MV-4-11 (cell line): ENCODE measurements around the gene TAPT1.
A peak's percentile ranks its signal among the peaks of the same experiment; 100 is the strongest.

Experiments
- DNase-seq: peaks from one replicate; lab custom pipeline; 2025; lab: John Stamatoyannopoulos, UW

Gene TAPT1

GRCh38 chr4:16133406-16133805, 92.9 kb downstream of the TAPT1 start:
- DNase-seq = no peak

GRCh38 chr4:16131293-16131692, 95.0 kb downstream of the TAPT1 start:
- no peak for DNase-seq

DNA sequence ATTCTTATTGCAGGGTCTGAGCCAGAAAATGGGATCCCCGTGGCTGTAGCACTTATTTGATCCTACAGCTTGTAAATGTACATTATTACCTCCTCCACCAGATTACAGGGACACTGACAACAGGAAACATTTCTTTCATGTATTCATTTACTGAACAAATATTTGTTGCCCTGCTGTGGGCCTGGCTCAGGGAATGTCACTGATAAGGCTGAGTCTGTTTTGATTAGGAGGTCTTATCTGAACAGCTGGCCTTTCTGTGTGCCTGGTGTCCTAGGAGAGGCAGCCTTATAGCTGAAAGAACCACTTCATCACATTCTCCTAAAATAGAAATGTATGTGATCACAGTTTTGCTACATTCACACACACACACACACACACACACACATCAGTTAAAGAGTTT, 96.9 kb downstream of the TAPT1 start:
- no peak for DNase-seq

DNA sequence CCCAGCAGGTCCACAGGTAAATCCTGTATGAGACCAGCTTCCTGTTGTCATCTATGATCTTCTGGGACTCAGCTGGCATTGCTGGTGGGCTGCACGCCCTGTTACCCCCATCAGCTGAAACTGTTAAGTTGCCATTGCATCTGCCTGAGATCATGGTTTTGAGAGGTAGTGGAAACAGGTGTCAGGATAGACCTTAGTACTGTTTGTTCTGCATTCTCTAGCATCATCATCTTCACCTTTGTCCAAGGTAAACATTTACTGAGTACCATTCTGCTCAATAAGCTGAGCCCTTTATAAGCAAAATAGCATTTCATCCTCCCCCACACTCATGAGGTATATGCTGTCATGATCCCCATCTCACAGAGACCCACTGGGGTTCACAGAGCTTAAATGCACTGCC, 99.6 kb downstream of the TAPT1 start:
- no peak for DNase-seq

- no peak for DNase-seq
Observed at GRCh38 chr4:16125571-16126445, 100.5 kb downstream of the TAPT1 start.

- no peak for DNase-seq
Observed at GRCh38 chr4:16124232-16124631, 102.0 kb downstream of the TAPT1 start.

GRCh38 chr4:16123356-16124084, 102.8 kb downstream of the TAPT1 start:
- no peak for DNase-seq

- DNase-seq = no peak
Observed at GRCh38 chr4:16122784-16123183, 103.5 kb downstream of the TAPT1 start.

DNA sequence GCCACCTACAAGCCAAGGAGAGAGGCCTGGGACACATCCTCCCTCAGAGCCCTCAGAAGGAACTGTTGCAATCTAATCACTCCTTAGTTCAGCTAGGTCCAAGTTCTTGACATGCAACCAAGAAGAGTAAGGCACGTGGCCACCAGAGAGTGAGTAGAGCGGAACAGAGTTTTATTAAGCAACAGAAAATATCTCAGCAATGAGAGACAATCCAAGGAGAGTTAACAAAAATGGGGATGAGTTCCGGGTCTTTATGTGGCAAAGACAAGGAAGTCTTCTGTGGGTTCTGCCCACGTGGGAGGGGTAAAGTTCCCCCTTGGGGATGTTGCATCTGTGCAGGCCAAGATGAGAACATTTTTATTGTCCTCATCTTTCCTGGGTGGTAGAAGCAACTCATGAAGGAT, 104.0 kb downstream of the TAPT1 start:
- DNase-seq = peak; percentile 26

DNA sequence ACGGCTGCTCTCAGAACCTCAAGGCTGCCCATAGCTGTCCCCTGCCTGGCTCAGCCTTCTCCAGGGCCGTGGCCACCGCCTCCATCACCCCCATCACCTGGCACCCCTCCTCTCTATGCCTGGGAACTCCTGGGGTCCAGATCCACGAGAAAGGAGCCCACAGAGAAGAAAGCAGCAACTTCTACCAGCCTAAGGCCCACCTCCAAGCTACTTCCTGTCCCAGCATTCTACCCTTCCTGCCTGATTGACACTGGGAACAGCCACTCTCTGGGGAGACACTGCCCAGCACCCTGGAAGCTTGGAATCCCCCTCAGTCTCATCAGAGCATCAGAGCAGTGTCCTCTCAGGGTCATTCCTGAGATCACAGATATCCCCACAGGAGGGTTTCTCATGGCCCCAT, 105.6 kb downstream of the TAPT1 start:
- no peak for DNase-seq

GRCh38 chr4:16119981-16120380, 106.3 kb downstream of the TAPT1 start:
- DNase-seq = no peak

DNA sequence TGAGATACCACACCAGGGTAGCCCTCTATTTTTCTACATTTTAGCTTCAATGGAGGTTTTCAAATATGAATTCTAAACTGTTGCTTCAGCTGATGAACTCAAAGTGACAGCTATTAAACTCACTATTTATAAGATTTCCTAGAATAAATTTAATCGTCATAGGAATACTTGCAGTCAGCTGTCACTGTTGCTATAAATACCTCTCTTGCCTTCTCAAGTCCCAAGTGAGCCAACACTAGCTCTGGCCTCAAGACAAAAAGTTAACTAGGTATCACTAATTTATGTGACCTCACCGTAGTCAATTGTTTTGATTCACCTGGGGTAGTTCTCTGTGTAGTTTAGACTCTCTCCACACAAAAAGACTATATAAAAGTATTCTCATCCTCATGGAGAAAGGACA, 108.2 kb downstream of the TAPT1 start:
- no peak for DNase-seq

- DNase-seq = no peak
Observed at GRCh38 chr4:16117164-16117563, 109.1 kb downstream of the TAPT1 start.

GRCh38 chr4:16116493-16116990, 109.7 kb downstream of the TAPT1 start:
- no peak for DNase-seq

- DNase-seq = no peak
Observed at GRCh38 chr4:16116019-16116418, 110.3 kb downstream of the TAPT1 start.

DNA sequence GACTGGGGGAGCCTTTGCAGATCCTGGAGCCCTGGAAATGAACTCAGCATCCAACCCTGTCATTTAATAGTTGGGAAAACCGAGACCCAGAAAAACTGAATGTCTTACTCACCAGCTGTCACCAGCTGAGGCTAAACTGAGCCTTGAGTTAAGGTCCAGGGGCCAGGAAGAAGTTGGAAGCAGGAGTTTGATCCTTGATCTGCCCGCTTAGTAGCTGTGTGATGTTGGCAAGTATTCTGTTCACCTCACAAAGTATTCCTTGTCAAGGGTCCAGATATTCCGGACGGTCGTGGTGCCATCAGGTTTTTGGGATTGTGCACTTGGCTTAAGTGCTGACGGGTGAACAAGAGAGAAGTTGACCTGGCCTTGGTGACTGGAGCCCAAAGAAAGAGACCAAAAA, 111.7 kb downstream of the TAPT1 start:
- no peak for DNase-seq

DNA sequence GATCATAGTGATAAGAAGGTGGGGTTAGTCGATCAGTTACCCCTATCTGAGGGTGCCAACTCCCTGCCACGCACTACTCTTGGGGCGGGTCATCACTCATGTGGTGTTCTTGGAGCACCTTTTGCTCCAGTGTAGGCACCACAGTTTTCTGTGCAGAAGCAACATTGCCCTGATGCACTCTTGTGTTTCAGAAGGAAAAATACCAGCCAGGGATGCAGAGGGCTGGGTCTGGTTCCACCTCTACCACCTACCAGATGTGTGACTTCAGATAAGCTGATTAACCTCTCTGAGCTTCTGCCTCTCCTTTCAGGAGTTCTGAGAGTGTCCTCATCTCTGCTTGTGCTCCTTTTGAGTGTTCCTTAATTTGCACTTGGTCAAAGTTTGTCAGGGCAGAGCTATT, 112.5 kb downstream of the TAPT1 start:
- no peak for DNase-seq

DNA sequence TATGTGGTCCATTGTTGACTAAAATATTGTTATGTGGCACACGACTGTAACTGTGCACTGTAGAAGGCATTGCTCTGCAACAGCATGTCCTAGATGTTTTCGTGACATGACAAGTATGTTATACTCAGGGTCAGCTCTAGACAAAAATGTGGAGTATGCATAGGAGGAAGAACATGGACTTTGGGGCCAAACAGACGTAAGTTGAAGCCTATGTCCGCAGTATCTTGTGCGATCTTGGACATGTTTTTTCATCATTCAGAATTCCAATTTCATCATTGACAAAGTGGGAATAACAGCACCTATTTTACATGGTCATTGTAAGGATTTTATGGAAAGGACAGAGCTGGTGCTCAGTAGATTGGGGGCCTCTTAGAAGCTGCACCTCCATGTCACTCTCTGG, 114.7 kb downstream of the TAPT1 start:
- DNase-seq = no peak

- no peak for DNase-seq
Observed at GRCh38 chr4:16110661-16111290, 115.5 kb downstream of the TAPT1 start.
